ENCODE measurements around the gene RHOT2.

RHOT2 gene

GRCh38 chr16:716768-717325, 48.9 kb downstream of the RHOT2 start:
- no peak for DNase-seq

DNA sequence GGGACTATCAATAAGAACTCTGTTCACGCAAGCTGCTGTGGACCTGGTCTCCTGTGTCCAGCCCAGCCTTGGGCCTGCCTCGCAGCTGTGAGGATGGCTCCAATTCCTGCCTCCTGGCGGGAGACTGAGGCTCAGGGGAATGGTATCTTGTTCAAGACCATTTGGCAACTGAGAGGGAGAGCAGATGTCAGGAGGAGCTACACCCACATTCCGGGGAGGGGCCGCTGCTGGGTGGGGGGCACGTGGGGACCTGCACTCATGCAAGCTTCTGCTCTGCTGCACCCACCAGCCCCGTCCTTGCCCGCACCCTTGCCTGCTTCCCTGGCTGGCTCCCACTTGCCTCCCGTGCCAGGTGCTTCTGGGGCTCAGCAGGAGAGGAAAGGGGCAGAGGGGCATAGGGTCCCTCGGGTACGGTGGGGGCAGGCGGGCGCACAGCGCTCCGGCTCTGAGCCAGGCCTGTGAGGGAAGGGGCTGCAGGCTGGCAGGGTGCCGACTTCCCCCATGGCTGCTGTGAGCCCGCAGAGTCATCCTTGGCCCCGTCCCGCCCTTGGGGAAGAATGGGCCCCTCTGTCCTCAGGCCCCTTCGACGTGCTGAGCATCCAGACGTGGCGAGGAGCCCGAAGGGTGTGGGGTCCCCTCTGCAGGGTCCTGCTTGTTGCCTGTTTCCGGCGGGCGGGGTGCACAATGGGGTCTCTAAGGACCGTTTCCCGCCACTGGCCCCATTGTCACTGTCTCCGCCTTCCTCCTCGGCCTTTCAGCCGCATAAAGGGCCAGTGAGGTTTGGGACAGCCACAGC, 49.7 kb downstream of the RHOT2 start:
- DNase-seq: no peak

GRCh38 chr16:718389-718788, 50.5 kb downstream of the RHOT2 start:
- no peak for DNase-seq

DNA sequence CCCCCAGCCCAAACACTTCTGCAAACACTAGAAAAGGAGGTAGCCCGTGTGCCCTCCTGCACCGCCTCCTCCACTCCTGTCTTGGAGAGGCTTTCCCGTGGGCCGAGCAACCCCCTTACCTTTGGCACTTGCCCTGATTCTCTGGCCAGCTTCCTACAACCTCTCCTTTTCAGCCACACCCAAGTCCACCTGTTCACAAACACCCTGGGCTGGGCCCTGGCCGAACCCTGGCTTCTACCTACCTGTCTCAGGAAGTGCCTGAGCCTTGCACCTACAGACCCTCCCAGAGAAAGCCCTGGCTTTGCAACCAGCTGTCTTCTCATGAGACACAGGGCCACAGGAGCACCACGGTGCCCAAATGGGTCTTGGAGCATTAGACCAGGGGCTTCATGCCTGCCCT, 51.0 kb downstream of the RHOT2 start:
- DNase-seq: no peak

- DNase-seq: peak; percentile 73
Observed at GRCh38 chr16:719815-720446, 52.0 kb downstream of the RHOT2 start.

- peak; percentile 85 for DNase-seq
Observed at GRCh38 chr16:720447-720989, 52.6 kb downstream of the RHOT2 start.

- peak; percentile 92 for DNase-seq
Observed at GRCh38 chr16:720990-721764, 53.2 kb downstream of the RHOT2 start, which contains the start of gene ANTKMT. Gene ANTKMT, plus strand, starts transcription at chr16:721146. Its CDS starts 129 bp downstream, at chr16:721275.

DNA sequence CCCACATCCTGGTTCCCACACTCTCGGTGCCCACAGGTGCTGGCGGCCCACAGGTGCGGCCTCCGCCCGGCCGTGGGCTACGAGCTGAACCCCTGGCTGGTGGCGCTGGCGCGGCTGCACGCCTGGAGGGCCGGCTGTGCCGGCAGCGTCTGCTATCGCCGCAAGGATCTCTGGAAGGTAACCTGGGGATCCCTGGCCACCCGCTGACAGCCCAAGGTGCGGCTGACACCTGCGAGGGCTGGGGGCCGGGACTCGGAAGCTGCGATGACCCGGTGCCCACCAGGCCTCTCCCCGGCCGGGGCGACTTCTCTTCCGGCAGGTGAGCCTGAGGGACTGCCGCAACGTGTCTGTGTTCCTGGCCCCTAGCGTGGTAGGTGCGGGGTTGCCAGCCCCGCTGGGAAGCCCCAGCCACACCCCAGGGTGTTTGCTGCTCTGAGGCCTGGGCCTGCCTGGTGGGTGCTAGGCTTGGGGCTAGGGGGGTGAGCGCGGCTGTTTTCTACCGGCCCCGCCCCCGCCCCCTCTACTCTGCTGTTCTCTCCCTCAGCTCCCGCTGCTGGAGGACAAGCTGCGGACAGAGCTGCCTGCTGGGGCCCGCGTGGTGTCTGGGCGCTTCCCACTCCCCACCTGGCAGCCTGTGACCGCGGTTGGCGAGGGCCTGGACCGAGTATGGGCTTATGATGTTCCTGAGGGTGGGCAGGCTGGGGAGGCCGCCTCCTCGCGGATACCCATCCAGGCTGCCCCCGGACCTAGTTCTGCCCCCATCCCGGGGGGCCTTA, 54.0 kb downstream of the RHOT2 start:
- DNase-seq: peak; percentile 74

DNA sequence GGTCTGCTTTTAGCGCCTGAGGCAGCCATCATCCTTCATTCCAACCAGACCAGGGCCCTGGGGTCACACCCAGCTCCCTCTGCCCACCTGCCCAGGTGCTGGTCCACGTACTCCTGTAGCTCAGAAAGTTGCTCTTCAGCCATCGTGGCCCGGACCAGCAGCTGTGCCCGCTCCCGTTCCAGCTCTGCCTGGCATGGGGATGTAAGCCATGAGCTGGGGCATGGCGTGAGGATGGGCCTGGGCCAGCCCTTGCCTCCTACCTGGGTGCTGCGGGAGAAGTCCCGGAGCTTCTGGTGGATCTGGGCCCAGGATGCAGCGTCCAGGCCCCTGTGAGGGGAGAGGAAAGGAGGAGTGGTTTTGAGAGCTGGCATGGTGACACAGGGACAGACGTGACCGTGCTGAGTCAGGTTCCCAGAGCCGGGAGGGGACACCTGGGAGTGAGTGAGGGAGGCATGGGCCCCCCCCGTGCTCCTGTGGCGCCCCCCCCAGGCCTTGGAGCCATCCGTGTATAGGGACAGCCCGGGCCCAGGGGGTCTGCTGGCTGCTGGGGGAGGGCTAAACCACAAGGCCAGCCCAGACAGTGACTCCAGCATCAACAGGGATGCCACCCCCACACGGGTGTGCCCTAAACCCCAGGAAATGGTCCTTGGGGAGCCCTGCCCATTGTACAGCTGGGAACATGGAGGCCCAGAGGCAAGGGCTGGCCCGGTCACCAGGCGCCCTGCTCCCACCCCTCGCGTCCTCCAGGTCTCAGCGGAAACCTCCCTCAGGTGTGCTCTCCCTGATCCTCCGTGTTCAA, 55.1 kb downstream of the RHOT2 start:
- no peak for DNase-seq

DNA sequence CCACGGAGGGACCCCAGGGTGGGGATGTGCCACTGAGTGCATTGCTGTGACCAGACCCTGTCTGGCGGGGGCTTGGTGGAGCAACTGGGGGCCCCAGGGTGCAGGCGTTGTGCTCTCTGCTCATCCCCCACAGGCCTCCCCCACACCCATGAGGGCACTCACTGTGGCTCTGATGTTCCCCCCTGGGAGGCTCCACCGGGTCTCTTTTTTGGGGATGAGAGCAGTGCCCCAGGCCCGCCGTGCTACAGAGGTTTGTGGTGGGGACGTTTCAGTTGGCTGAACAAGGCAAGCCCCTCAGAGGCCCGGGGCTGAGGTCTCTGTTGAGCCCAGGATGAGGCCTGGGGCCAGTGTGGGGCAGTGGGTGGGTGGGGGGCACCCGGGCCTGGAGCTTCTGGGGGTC, 55.8 kb downstream of the RHOT2 start:
- DNase-seq: no peak
